Suprapubic skin (tissue), 4 donors: Measurements from ENCODE around the gene DNAH14. TPM values are rescaled to one million over a fixed set of nuclear protein-coding genes. Genes with fewer than 3 reads are reported as not detected.

Experiments
- DNase-seq, 2 donors: peaks; one replicate each; pipeline ENCODE4 v3.0.0-alpha.2; 2019; ENCODE audit warnings: low spot score in 2 of 2
- H3K27ac ChIP-seq: fragments of 200-600 bp; sonication (generic); one replicate; pipeline ENCODE4 v1.5.1; 2019
- H3K27me3 ChIP-seq: fragments of 200-600 bp; sonication (generic); one replicate; pipeline ENCODE4 v1.5.1; 2019
- H3K36me3 ChIP-seq: fragments of 200-600 bp; sonication (generic); one replicate; pipeline ENCODE4 v1.5.1; 2019
- H3K4me1 ChIP-seq: fragments of 200-600 bp; sonication (generic); one replicate; pipeline ENCODE4 v1.5.1; 2019
- H3K4me3 ChIP-seq: fragments of 200-600 bp; sonication (generic); one replicate; pipeline ENCODE4 v1.5.1; 2019; ENCODE audit warnings: mild to moderate bottlenecking
- H3K9me3 ChIP-seq: fragments of 200-600 bp; sonication (generic); one replicate; pipeline ENCODE4 v1.5.1; 2019
- CTCF ChIP-seq, 2 donors: fragments of 200-600 bp in 1 of 2; fragments of 450-650 bp in 1 of 2; sonication (generic) in 1 of 2; IDR thresholded peaks; one replicate each; pipeline ENCODE4 v1.5.1; 2016 to 2019; ENCODE audit warnings: antibody characterized with exemption in 2 of 2, mild to moderate bottlenecking in 1 of 2, moderate library complexity in 1 of 2
- EP300 ChIP-seq: sonication (generic); formaldehyde crosslinking; IDR thresholded peaks from one replicate; pipeline ENCODE4 v1.6.1; 2017; ENCODE audit warnings: antibody characterized with exemption
- POLR2A ChIP-seq, 2 donors: fragments of 450-650 bp; IDR thresholded peaks; one replicate each; pipeline ENCODE4 v1.6.1; 2017; ENCODE audit warnings: antibody characterized with exemption in 2 of 2, mild to moderate bottlenecking in 2 of 2, moderate library complexity in 2 of 2
- POLR2AphosphoS5 ChIP-seq, 3 donors: sonication (generic); formaldehyde crosslinking; IDR thresholded peaks; one replicate each; pipeline ENCODE4 v1.6.1; 2017; ENCODE audit warnings: antibody characterized with exemption in 3 of 3
- WGBS: methylation state at CpG from one replicate; pipeline ENCODE4 v1.1.5; 2018; 5-methylcytosine and 5-hydroxymethylcytosine counted together
- total RNA-seq, 4 donors: library from RNA; depleted of rRNA; stranded (reverse); fragments of >200 nt; gene quantifications; one replicate each; pipeline ENCODE4 v1.1.0, GENCODE V29; 2016

Gene DNAH14
- total RNA-seq, 4 donors from 2014 or later = 4.2 to 6.2 (median 5.4) TPM

GRCh38 chr1:225364439-225364838, 435.0 kb downstream of the DNAH14 start:
- 94% methylated on average over 6 of the region's 6 CpGs for WGBS
- no peak for DNase-seq
- H3K27ac ChIP-seq = no peak overlapping the region
- H3K27me3 ChIP-seq = no peaks in the 10 kb centered on the region
- H3K4me3 ChIP-seq = no peak overlapping the region
- no peaks in the 10 kb centered on the region for H3K36me3 ChIP-seq
- TF ChIP-seq POLR2AphosphoS5 (IDR thresholded peaks at IDR 0.05) = no peak
- no peak for TF ChIP-seq CTCF (IDR thresholded peaks at IDR 0.05)
- no peak for TF ChIP-seq POLR2A (IDR thresholded peaks at IDR 0.05)
- no peak for TF ChIP-seq EP300
- H3K4me1 ChIP-seq = no peaks in the 10 kb centered on the region
- no peaks in the 10 kb centered on the region for H3K9me3 ChIP-seq

DNA sequence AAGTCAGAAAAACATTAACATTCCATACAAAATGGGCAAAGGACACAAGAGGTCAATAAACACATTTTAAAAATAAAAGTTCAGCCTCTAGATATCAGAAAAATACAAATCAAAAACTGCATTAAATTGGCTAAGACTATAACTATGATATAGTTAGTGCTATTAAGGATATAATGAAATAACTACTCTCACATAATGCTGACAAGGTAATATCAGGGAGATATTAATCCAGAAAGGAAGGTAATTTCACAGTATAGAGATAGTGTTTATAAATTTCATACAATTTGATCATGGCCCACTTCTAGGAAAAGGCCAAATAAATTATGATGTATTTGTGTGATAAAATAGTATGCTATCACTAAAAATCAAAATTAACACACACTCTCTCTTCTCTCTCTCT, 436.5 kb downstream of the DNAH14 start:
- TF ChIP-seq POLR2AphosphoS5 (IDR thresholded peaks at IDR 0.05) = no peak
- TF ChIP-seq POLR2A (IDR thresholded peaks at IDR 0.05) = no peak
- no peak for TF ChIP-seq CTCF (IDR thresholded peaks at IDR 0.05)
- no peak for TF ChIP-seq EP300
- Histone ChIP-seq H3K36me3 (no peaks in the 10 kb centered on the region), H3K4me3 (no peak overlapping the region), H3K27me3 (no peaks in the 10 kb centered on the region), H3K27ac (no peak overlapping the region), H3K4me1 (no peaks in the 10 kb centered on the region), H3K9me3 (no peaks in the 10 kb centered on the region)
- DNase-seq = no peak

GRCh38 chr1:225366552-225366951, 437.1 kb downstream of the DNAH14 start:
- TF ChIP-seq POLR2A (IDR thresholded peaks at IDR 0.05) (no peak), POLR2AphosphoS5 (IDR thresholded peaks at IDR 0.05) (no peak), CTCF (IDR thresholded peaks at IDR 0.05) (no peak), EP300 (no peak)
- no peaks in the 10 kb centered on the region for H3K9me3 ChIP-seq
- no peaks in the 10 kb centered on the region for H3K27me3 ChIP-seq
- H3K27ac ChIP-seq = no peak overlapping the region
- no peak for DNase-seq
- no peaks in the 10 kb centered on the region for H3K36me3 ChIP-seq
- WGBS = 39% methylated on average over 1 of the region's 1 CpG
- H3K4me3 ChIP-seq = no peak overlapping the region
- H3K4me1 ChIP-seq = no peaks in the 10 kb centered on the region

DNA sequence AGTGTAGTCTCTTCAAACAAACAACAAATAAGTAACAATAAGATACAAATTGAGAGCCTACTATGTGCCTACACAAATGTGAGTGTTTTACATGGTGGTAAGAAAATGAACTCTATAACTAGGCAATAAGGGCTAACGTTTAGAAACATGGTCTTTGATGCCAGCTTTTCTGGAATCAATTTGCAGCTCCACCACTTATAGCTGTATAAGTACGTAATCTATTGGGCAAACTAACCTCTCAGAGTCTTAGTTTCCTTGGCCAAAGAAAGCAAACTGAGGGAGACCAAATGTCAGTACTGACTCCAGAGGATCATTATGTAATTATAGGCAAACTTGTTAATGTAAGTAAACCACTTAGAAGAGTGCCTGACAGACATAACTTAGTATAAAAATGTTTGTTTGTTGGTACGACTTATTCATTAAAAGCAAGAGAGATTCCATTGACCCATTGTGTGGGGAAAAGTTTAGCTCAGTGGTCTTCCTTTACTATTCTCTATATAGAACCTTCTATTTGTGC, 438.6 kb downstream of the DNAH14 start:
- Histone ChIP-seq H3K36me3 (no peaks in the 10 kb centered on the region), H3K27ac (no peak overlapping the region), H3K4me1 (no peaks in the 10 kb centered on the region), H3K27me3 (no peaks in the 10 kb centered on the region), H3K4me3 (no peak overlapping the region), H3K9me3 (no peaks in the 10 kb centered on the region)
- DNase-seq = no peak
- 63% methylated on average over 3 of the region's 3 CpGs for WGBS
- TF ChIP-seq EP300 (no peak), POLR2A (IDR thresholded peaks at IDR 0.05) (no peak), CTCF (IDR thresholded peaks at IDR 0.05) (no peak), POLR2AphosphoS5 (IDR thresholded peaks at IDR 0.05) (no peak)

DNA sequence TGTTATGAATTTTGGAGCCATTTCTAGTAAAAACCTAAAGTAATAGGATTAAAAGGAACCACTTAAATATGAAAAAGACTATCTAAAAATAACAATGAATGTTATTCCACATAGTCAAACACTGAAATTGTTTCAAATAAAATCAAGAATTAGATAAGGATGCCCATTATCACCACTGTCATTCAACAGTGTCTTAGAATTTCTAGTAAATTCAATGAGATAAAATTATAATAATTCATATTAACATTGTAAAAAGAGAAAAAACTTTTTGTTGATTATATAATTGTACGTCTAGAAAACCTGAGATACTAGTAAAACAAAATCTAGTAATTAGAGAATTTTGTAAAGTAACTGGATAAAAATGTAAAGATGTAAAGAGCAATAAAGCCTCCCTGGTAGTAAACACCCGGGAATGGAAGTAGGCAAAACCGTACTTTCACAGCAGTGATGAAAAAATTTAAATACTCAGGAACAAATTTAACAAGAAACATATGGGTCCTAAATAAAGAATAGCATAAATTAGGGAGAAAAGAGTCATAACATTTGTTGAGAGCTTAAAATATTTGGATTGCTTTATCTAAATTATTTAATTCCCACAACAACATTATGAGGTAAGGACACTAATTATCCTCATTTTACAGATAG, 442.0 kb downstream of the DNAH14 start:
- Histone ChIP-seq H3K4me3 (no peak overlapping the region), H3K27me3 (no peaks in the 10 kb centered on the region), H3K9me3 (no peaks in the 10 kb centered on the region), H3K27ac (no peak overlapping the region), H3K36me3 (no peaks in the 10 kb centered on the region), H3K4me1 (no peaks in the 10 kb centered on the region)
- WGBS = 70% methylated on average over 3 of the region's 3 CpGs
- DNase-seq = no peak
- no peak for TF ChIP-seq EP300
- no peak for TF ChIP-seq CTCF (IDR thresholded peaks at IDR 0.05)
- TF ChIP-seq POLR2A (IDR thresholded peaks at IDR 0.05) = no peak
